Psoas muscle (tissue), 8 donors: ENCODE results near the gene SGCD. TPM values are rescaled to one million over a fixed set of nuclear protein-coding genes. Genes with fewer than 3 reads are reported as not detected.

Source experiments
- ATAC-seq, 4 donors: fragments of 200-7000 bp; cut with Tn5 transposase; one replicate each; pipeline ENCODE4 v1.9.1; 2020; ENCODE audit warnings: moderate library complexity in 3 of 4, mild to moderate bottlenecking in 2 of 4
- DNase-seq, 2 donors: peaks; one replicate each; pipeline ENCODE4 v3.0.0-alpha.2; 2020
- H3K27ac ChIP-seq: fragments of 200-600 bp; one replicate; pipeline ENCODE4 v1.8.0; 2022
- H3K27me3 ChIP-seq, 3 donors: fragments of 200-600 bp in 1 of 3; one replicate each; pipeline versions ENCODE4 v1.6.1 to v1.8.0; 2013 to 2022; ENCODE audit warnings: low read length in 2 of 3, mild to moderate bottlenecking in 2 of 3, moderate library complexity in 1 of 3; ENCODE audit not compliant: insufficient read depth in 3 of 3
- H3K36me3 ChIP-seq, 2 donors: fragments of 200-600 bp in 1 of 2; one replicate each; pipeline versions ENCODE4 v1.6.1 to v1.8.0; 2013 to 2022; ENCODE audit warnings: low read depth in 1 of 2, mild to moderate bottlenecking in 1 of 2, moderate library complexity in 1 of 2; ENCODE audit not compliant: insufficient read depth in 1 of 2
- H3K4me1 ChIP-seq: fragments of 200-600 bp; one replicate; pipeline ENCODE4 v1.8.0; 2022
- H3K4me3 ChIP-seq: fragments of 200-600 bp; one replicate; pipeline ENCODE4 v1.8.0; 2022; ENCODE audit warnings: mild to moderate bottlenecking
- H3K9me3 ChIP-seq: fragments of 200-600 bp; one replicate; pipeline ENCODE4 v1.8.0; 2022
- CTCF ChIP-seq: fragments of 200-600 bp; IDR thresholded peaks from one replicate; pipeline ENCODE4 v1.8.0; 2022; ENCODE audit warnings: antibody characterized with exemption
- WGBS, 3 donors: extraction: QIAGEN DNeasy Blood & Tissue Kit; methylation state at CpG; one replicate each; pipeline versions ENCODE4 v1.1.6 to v1.1.7; 2013; 5-methylcytosine and 5-hydroxymethylcytosine counted together
- intact Hi-C, 2 donors: fragments of 100-400 bp; cut with DNase I; formaldehyde crosslinking; loops; one replicate each; pipeline versions ENCODE4 v1.11.0 to v1.14.2; 2022
- polyA plus RNA-seq, 3 donors: library from polyadenylated mRNA; stranded (reverse); fragments of 200-250 nt; gene quantifications; one replicate each; pipeline ENCODE4 v1.2.3, GENCODE V29; 2013
- total RNA-seq, 4 donors: library from RNA; stranded (reverse); fragmentation: NEBNext Ultra II Directional in 2 of 4; extraction: Animal tissue kit (Norgen Biotek cat#: 25700) in 2 of 4; gene quantifications; one replicate each; pipeline versions ENCODE4 v1.2.1 to v1.2.4, GENCODE V29; 2021 to 2023
- donor health status: healthy with polysubstance abuse.
- donor health status: DM: no; HTN: no; CAD: no; lungs with moderate emphysema.
- donor health status: Bipolar disorder and iron deficiency.
- donor health status: healthy.
- donor health status: DM: yes; HTN: yes; CAD: no.
- donor health status: DM: no; HTN: no; CAD: no.
- donor health status: DM: no; HTN: no; CAD: no.
- donor health status: DM: yes; HTN: yes; CAD: no.

Gene SGCD
- total and polyA plus RNA-seq, 7 donors = 13.2 to 51.5 (median 33.2) TPM

GRCh38 chr5:156699147-156699546 lies 372.2 kb downstream of the SGCD start:
- no peak for TF ChIP-seq CTCF
- ATAC-seq (no peak), DNase-seq (no peak)
- H3K36me3 ChIP-seq = no peaks in the 10 kb centered on the region
- no peak overlapping the region for H3K27ac ChIP-seq
- 93 to 96% (median 95%) methylated on average over 1 of the region's 1 CpG for WGBS, 3 donors
- no peaks in the 10 kb centered on the region for H3K27me3 ChIP-seq
- no peaks in the 10 kb centered on the region for H3K9me3 ChIP-seq
- peaks cover 9% of the 10 kb centered on the region for H3K4me1 ChIP-seq
- no peak overlapping the region for H3K4me3 ChIP-seq
- intact Hi-C loops = no loop called here

- intact Hi-C loops = no loop called here
- no peak for TF ChIP-seq CTCF
- H3K36me3 ChIP-seq = no peaks in the 10 kb centered on the region
- no peak for ATAC-seq
- H3K4me1 ChIP-seq = peaks cover 29% of the 10 kb centered on the region
- 35 to 59% (median 46%) methylated on average over 3 of the region's 3 CpGs for WGBS, 3 donors
- no peaks in the 10 kb centered on the region for H3K27me3 ChIP-seq
- DNase-seq = no peak
- H3K4me3 ChIP-seq = no peak overlapping the region
- H3K27ac ChIP-seq = no peak overlapping the region
- H3K9me3 ChIP-seq = no peaks in the 10 kb centered on the region
Observed at GRCh38 chr5:156704139-156704538, 377.2 kb downstream of the SGCD start.

GRCh38 chr5:156706631-156707030 lies 379.7 kb downstream of the SGCD start:
- TF ChIP-seq CTCF = no peak
- no peaks in the 10 kb centered on the region for H3K36me3 ChIP-seq
- peaks cover 29% of the 10 kb centered on the region for H3K4me1 ChIP-seq
- no peaks in the 10 kb centered on the region for H3K9me3 ChIP-seq
- H3K27ac ChIP-seq = no peak overlapping the region
- DNase-seq (no peak), ATAC-seq (no peak)
- H3K4me3 ChIP-seq = no peak overlapping the region
- intact Hi-C loops = no loop called here
- no peaks in the 10 kb centered on the region for H3K27me3 ChIP-seq

- 54 to 71% (median 56%) methylated on average over 2 of the region's 2 CpGs for WGBS, 3 donors
- DNase-seq = no peak
Observed at GRCh38 chr5:156707750-156708149, 380.8 kb downstream of the SGCD start.

More at GRCh38 chr5:156707750-156708149, 380.8 kb downstream of the SGCD start:
- Histone ChIP-seq H3K9me3 (no peaks in the 10 kb centered on the region), H3K4me1 (peaks cover 29% of the 10 kb centered on the region), H3K4me3 (no peak overlapping the region), H3K27ac (no peak overlapping the region), H3K27me3 (no peaks in the 10 kb centered on the region), H3K36me3 (no peaks in the 10 kb centered on the region)
- ATAC-seq = peak in 3 of 4 donors; percentile 55 to 91 (median 77)
- no peak for TF ChIP-seq CTCF
- intact Hi-C loops = no loop called here
